NCI-H69 (cell line): Measurements from ENCODE around the gene CYBC1.

Source experiments
- DNase-seq: peaks from one replicate; lab custom pipeline; 2025; lab: John Stamatoyannopoulos, UW

The CYBC1 gene

DNA sequence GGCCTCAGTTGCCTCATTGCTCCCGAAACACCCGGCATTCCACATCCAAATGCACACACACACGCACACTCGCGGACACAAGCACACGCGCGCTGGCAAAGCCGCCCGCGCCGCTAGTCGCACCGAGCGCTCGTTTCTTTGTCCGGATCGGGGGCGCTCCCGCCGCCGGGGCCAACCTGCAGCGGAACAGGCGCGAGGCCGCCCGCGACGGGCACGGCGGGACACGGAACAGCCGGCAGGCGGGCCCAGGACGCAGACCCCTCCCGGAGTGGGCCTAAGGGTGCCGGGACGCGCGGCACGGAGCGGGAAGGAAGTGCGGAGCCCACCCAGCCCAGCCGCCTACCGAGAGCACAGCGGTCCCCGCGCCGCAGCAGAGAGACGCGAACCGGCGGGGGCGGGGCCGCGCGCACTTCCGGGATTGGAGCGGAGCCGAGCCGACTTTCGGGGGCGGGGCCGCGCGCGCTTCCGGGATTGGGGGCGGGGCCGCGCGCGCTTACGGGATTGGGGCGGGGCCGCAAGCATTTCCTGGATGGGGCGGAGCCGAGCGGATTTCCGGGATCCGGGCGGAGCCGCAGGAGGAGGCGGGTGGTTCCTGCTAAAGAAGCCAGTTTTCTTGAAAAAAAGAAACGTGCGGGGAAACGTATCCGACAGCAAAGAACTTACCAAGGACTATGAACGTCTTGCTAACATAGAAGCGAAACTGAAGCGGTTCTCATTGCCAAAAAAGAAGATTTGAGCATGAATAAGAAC, at the start of gene CYBC1:
Gene CYBC1, minus strand, starts transcription at position 396 of the 750 bp plus-strand sequence. CDS start 1,498 bp downstream, outside the sequence.
- DNase-seq: peak; percentile 97

DNA sequence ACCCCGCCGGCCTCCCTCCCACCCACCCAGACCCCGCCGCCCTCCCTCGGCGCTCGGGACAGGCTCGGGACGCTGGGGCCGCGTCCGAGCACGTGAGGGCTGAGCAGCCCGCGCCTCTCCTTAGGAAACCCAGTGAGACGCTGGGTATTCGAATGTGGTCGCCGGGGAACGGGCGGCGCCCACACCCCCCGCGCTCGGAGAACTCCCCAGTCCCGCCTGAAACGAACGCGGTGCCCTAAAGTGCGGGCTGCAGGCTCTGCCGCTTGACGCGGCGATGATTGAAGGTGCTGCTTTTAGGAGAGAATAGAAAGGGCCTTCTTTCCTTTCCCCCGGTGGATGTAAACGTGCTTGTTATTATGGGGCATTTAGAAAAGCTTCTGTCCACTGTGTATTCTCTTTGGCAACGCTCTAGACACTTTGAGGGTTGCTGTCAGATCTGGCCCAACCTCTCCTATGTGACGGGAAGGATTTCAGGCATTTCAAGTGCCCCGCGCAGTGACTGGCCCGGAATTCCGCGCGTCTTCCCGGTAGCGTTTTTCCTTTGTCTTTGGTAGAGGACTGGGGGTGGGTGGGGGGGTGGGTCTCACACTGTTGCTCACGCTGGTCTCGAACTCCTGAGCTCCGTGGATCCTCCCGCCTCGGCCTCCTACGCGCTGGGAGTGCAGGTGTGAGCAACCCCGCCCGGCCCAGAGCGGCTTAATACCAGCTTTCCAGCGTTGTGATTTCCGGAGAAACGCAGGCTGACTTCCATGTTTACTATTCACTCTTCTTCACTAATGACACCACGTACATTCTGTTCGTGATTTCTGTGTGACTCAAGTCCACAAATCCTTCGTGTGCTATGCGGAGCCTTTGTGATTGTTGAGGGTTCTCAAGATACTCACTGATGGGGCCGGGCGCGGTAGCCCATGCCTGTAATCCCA, 47.2 kb upstream of the CYBC1 start:
- peak; percentile 92 for DNase-seq

DNA sequence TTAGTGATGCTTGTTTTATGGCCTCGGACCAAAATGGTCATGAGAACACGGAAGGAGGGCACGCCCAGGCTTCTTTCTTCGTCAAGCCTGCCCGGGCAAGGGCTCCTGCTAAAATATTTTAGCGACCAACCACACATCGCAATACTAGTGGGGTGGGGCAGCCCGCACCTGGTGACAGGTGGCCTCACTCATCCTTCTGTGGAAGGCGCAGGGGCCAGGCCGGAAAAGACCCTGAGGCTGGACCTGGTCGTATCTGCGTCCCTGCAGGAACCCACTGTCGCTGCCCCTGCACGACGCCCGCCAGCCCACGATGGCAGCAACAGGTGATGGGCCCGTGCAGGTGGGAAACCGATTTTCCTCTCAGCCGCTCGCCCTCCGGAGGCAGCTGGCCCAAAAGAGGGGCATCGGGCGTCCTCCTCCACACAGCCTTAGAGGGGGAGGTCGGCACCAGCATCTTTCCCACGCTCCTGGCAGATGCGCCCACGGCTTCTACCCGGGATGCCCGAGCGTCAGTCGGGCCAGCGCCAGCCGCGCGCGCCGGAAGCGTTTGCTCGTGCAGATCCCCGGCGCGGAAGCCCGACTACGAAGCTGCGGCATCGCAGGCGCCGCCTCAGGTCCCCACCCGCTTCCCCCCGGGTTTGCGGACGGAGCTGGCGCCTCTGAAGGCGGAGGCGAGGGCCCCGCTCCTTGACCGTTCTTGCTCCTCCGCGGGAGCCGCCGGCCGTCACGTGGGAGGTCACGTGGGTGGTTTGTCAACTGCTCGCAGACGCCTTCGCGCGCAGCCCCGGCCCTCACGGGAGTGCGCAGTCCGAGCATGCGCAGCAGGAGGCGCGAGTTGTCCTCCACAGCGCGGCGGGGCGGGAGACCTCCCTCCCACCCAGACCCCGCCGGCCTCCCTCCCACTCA, 46.2 kb upstream of the CYBC1 start:
- peak; percentile 99 for DNase-seq

DNA sequence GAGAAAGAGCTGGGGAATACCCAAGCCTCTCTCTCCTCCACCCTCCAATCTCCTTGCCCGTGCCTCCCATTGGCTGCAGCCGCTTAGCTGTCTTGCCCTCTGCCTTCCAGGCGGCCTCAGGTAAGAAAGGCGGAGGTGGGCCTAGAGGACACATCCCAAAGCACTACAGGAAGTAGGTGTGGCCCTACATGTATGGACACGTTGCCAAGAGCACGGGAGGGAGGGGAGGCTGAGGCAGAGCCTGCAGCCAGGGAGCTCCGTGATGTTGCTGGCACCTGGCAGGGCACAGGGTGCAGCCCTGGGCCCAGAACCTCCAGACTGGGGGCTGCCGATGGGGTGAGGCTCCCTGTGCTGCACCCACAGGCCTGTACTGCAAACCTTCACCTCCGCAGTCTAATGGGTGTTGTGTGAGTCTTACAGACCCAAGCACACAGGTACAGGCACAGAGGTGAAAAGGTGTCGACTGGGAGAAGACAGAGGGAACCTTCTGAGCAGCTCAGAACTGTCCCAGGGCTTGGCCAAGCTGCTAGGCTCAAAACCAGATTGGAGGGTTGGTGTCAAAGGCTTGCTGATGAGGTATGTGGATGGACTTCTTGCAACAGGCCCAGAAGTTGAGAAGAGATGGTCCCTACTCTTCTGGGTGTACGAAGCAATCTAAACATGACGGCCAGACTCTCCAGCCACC, 45.4 kb upstream of the CYBC1 start:
- peak; percentile 98 for DNase-seq

DNA sequence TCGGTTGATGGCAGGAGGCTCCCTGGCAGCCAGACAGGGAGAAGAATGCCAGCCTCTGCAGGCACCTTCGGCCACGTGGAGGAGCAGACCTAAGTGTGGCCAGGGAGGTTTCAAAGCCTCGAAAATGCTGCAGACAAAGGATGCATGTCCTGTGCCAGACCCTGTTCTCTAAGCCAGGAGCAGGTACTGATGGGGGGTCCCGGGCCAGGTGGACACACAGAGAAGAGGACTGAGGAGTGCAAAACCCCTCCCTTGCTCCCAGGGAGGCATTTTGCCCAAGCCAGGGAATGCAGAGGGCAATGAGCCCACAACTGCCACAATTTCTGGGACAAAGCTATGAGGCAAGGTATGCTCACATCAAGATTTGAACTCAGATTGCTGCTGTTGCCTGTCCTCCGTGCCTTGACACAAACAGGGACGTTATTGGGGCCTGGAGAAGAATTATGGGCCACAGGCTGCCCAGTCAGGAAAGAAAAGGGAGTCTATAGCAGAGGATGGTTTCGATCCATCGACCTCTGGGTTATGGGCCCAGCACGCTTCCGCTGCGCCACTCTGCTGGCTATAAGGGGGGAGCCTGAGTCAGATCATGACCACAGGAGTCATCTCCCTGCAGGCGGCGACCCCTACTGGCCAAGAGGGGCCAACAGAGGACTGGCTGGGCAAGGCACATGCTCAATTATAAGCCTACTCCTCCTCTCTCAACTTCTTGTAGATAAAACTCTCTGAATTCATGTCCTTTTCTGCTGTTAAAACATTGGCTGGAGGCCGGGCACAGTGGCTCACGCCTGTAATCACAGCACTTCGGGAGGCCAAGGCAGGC, 43.9 kb upstream of the CYBC1 start:
- peak; percentile 98 for DNase-seq

DNA sequence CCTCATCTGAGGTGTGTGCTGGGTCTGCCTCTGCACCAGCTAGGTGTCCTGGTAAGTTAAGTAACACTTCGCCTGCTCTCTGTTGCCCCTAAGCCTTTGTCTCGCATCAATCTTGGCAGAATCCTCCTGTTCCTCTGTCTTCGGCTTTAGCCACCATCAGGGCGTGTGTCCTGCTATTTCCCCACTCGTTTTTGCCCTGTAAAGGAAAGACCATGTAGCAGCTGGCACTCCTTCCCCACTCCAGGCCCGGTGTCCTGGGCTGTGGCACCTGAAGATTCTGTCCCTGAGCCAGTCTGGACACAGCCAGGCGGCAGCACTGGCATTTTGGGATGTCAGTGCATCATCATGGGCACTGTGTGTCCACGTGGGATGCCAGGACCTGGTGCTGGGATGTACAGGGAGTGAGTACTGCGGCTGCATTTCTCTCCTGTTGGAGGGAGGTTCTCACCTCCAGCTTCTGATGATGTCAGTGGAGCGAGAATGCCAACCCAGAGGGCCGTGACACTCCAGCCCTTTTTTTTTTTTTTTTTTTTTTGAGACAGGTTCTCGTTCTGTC, 42.8 kb upstream of the CYBC1 start:
- no peak for DNase-seq

DNA sequence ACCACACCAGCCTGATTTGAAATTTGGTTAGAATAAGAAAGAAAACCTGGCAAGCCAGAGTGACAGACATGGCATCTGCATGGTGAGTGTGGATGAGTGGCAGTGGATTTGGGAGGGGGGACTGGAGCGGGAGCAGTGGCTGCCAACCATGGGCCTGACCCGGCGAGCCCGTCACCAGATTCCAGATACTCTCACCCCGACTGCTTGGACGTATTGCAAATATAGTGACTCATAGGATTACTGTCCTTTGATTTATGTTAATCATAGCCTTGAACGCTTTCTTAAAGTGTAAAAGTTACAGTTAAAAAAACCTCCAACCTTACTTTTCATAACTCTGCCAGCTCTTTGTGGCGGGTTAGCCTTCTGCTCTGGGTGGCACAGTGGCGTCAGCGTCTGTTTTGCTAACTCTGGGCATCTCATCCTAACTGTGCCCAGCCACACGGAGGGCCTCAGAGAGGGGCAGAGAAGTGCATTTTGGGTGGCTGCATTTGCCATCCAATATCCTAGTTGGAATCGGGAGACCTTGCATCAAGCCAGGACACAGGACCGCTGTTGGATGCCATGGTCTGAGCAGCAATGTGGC, 42.2 kb upstream of the CYBC1 start:
- no peak for DNase-seq

DNA sequence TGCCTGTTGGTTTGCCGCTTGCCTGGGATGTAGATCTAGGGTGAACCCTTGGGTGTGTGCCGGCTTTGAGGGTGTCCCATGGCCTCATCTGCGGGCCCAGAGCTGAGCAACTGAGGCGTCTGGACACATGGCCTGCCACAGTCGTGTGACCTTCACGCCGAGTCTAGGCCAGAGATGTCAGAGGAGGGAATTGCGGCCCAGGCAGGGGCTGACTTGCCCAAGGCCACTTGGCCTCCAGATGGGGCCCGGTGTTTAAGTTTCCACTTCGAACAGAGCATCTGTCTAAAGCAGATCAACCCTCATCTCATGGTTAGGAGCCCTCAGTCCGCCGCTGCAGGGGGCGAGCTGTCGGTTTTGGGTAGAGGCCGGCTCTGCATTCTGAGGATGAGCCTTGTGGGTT, 41.0 kb upstream of the CYBC1 start:
- no peak for DNase-seq

DNA sequence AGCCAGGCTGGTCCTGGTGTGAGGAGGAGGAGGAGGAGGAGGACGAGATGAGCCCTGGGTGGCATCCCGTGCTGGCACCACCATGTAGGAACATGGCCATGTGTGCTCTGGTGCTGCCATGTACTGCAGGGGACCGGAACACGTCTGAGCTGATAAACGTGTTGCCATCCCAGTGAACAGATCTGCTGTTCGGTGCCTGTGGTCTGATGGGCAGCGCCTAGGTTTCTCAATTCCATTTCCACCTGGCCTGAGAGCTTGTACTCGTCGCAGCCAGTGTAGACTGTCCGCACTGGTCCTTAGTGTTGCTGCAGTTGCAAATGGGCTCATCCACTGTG, 40.6 kb upstream of the CYBC1 start:
- no peak for DNase-seq

DNA sequence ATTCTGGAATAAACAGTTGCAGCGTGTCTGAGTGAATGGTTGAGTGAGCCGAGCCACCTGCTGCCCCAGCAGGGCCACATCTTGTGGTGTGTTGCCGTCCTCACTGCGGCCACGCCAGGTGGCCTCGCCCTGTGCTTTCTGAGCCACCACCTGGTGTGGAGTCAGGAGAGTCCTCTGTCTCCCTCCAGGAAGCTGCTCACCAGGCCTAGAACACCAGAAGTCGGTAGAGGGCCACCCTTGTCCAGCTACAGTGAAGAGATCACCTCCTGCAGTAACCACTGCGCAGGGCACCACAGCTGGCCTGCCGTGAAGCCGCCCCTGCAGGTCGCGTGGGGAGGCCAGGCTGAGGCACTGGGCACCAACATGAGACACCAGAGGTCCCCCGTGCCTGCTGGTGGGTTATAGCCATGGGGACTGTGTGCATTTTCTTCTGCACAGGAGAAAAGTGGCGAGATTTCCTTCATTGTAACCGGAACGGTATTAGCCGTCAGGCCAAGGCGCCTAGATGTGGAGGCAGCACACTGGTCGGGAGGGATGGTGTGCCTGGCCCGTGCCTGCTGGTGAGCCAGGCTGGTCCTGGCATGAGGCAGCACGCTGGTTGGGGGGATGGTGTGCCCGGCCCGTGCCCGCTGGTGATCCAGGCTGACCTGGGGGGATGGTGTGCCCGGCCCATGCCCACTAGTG, 40.1 kb upstream of the CYBC1 start:
- peak; percentile 59 for DNase-seq

DNA sequence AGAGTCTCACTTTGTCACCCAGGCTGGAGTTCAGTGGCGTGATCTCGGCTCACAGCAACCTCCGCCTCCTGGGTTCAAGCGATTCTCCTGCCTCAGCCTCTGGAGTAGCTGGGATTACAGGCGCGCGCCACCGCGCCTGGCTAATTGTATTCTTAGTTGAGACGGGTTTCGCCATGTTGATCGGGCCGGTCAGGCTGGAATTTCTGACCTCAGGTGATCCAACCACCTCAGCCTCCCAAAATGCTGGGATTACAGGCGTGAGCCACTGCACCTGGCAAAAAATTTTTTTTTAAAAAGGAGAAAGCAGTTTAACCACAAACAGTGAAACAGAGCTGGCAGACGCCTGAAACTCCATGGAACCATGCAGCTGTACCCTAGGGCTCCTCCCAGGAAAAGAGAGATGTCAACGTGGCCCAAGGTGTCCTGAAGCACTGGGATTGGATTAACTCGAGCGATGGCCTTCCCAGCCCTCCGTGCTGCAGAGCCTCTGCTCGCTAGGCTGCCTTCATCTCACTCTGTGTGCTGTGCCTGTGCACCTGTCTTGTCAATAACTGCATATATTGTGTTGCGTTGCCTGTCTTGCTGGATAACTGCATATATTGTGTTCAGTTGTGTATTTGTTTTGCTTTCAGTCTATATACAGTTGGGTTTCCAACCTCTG, 39.4 kb upstream of the CYBC1 start:
- no peak for DNase-seq

DNA sequence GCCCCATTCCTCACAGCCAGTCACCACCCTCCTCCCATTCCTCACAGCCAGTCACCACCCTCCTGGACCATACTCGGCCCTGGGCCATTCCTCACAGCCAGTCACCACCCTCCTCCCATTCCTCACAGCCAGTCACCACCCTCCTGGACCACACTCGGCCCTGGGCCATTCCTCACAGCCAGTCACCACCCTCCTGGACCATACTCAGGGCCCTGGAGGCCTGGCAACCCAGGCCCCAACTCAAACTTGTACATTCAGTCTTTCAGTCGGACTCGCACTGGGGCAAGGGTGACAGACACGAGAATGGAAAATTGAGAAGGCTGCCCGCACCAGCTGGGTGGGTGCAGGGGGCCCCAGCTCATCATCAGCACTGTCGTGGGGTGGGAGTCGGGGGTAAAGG, 38.6 kb upstream of the CYBC1 start:
- no peak for DNase-seq

DNA sequence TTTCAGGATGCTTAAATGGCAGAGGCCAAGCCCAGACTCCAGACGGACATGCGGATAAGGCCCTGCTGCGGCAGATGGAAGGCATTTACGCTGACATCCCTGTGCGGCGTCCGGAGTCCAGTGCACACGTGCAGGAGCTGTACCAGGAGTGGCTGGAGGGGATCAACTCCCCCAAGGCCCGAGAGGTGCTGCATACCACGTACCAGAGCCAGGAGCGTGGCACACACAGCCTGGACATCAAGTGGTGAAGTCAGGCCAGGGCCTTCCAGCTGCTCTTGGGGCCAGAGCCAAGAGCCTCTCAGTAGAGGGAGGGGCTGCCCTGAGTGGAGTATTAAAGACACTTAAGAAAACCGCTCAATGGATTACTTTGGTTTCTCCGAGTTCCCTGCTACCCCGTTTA, 37.4 kb upstream of the CYBC1 start:
- no peak for DNase-seq

DNA sequence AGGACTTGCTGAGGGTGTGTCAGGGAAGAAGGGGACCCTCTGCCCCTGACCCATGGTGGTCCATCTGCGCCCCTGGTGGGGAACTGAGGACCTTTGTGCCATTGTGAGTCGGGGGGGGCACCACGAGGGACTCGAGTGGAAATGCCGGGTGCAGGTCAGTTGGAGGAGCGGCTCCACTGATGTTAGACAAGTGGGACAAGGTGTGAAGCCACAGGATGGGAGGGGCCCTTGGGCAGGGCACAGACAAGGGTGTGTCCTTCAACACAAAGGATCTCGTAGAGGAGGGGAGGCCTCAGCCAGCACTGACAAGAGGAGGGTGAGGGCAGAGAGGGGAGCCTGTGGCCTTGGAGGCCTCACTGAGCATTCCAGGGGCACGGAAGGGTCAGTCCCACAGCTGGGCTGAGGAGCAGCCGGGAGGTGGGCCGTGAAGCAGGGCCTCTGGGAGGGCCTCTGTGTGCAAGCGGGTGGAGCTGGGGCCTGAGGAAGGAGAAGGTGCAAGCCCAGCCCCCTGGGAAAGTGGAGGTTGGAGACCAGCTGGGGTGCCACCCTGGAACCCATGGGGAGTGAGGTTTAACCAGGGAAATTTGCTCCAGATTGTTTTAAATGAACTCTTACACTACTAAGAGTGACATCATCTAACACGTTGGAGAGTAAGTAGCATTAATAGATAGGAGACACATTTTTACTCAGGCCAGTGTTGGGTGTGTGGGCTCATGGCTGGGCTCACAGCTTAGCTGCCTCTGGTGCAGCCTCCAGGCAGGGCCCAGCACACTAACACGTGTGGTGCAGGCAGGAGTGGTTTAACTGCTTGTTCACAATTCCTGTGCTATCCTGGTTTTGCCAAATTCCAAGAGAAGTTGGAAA, 35.9 kb upstream of the CYBC1 start:
- DNase-seq: no peak

DNA sequence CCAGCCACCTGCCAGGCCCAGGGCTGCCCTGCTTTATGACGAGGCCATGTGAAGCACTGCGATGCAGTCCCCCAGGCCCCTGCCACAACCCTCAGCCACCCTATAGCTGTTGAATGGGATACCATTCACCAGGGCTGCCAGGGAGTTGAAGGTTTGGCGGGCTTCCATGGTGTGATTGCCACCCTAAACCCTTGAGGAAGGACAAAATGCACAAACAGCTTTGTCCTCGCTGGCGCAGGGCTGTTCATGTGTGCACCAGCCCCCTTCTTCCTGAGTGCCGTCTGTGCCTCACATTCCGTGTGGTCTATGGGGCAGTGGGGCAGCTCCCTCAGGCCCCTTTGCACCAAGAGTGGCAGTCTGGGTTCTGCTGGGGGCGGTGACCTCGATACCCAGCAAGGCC, 33.3 kb upstream of the CYBC1 start:
- no peak for DNase-seq

DNA sequence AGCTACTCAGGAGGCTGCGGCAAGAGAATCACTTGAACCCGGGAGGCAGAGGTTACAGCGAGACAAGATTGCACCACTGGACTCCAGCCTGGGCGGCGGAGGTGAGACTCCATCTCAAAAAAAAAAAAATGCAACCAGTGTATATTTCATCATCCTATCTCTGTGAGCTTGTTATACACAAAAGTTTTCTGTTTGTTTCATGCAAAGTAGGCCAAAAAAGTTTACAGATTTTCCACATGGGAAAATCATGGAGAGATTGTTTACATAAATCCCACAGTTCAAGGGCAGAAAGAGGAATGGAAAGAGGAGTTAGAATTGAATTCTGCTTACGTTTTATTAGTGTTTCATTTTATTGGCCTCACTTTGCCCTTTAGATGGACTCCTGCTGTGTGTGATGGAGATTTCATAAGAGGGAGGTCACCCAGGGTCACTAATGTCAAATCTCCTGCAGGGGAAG, 32.7 kb upstream of the CYBC1 start:
- no peak for DNase-seq

DNA sequence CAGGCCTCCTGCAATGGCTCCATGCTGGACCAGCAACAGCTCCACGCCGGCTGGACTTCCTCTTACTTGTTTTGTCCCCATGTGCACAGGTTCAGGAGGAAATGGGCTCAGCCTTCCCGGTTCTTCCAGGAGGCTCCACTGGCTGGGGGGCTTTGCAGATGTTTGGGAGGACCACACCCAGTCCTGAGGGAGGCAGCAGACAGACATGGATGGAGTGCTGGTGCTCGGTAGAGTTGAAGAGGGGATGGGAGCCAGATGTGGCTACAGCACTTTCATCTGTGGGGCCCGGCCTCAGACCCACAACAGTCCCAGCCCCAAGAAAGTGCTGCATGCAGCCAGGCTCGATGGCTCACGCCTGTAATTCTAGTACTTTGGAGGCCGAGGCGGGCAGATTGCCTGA, 29.8 kb upstream of the CYBC1 start:
- DNase-seq: no peak

DNA sequence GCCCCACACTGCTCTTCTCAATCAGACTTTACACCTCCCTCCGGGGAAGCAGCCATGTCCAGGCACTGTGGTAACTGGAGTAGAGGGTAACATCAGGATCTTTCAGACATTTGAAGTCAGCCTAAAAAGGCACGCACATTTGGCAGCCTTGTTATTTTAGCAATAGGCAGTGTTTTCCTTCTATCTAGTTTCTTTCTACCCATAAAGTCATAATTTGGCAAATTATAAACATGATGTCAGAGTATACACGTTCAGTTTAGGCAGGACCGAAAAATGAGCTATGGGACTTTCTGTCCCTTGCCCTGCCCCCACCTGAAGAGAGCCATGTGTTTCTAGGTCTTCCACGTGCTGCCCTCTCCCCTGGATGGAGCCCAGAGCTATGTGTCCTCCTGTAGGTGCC, 29.1 kb upstream of the CYBC1 start:
- no peak for DNase-seq
